ENCODE results near the gene MMP17.

DNA sequence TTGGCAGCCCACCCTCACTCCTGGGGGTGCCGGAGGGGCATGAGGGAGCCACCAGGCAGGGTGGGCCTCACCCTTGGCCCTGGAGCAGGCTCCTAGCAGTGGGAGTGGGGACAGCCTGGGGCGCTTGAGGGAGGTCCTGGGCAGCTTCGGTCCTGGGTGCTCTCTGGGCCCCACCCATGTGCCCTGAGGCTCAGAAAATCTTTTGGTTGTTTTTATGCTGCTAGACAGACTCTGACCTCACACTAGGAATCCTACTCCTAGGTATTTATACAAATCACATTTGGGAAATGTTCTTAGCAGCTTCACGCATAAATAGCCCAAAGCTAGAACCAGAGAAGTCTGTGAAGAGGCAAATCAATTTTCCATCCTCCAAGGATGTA, 55.3 kb downstream of the MMP17 start:
- no peak for TF ChIP-seq EZH2 (IDR thresholded peaks at IDR 0.05; ENCODE audit: borderline replicate concordance, insufficient read depth, low read depth, low read length, poor library complexity, severe bottlenecking)
- TF ChIP-seq, protein P1, sequence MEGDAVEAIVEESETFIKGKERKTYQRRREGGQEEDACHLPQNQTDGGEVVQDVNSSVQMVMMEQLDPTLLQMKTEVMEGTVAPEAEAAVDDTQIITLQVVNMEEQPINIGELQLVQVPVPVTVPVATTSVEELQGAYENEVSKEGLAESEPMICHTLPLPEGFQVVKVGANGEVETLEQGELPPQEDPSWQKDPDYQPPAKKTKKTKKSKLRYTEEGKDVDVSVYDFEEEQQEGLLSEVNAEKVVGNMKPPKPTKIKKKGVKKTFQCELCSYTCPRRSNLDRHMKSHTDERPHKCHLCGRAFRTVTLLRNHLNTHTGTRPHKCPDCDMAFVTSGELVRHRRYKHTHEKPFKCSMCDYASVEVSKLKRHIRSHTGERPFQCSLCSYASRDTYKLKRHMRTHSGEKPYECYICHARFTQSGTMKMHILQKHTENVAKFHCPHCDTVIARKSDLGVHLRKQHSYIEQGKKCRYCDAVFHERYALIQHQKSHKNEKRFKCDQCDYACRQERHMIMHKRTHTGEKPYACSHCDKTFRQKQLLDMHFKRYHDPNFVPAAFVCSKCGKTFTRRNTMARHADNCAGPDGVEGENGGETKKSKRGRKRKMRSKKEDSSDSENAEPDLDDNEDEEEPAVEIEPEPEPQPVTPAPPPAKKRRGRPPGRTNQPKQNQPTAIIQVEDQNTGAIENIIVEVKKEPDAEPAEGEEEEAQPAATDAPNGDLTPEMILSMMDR (IDR thresholded peaks at IDR 0.05): no peak
